RPMI7951 (cell line): ENCODE data around the gene TATDN2. TPM values are rescaled to one million over a fixed set of nuclear protein-coding genes. Genes with fewer than 3 reads are reported as not detected.

Experiments
- DNase-seq: peaks from one replicate; pipeline ENCODE4 v3.0.0-alpha.2; 2012; ENCODE audit warnings: low read depth
- total RNA-seq: library from RNA; depleted of rRNA; stranded (reverse); fragments of >200 nt; shearing (Covaris generic); gene quantifications from 2 replicates; pipeline ENCODE4 v1.2.3, GENCODE V29; 2014; rRNA removed

TATDN2 gene, protein sequence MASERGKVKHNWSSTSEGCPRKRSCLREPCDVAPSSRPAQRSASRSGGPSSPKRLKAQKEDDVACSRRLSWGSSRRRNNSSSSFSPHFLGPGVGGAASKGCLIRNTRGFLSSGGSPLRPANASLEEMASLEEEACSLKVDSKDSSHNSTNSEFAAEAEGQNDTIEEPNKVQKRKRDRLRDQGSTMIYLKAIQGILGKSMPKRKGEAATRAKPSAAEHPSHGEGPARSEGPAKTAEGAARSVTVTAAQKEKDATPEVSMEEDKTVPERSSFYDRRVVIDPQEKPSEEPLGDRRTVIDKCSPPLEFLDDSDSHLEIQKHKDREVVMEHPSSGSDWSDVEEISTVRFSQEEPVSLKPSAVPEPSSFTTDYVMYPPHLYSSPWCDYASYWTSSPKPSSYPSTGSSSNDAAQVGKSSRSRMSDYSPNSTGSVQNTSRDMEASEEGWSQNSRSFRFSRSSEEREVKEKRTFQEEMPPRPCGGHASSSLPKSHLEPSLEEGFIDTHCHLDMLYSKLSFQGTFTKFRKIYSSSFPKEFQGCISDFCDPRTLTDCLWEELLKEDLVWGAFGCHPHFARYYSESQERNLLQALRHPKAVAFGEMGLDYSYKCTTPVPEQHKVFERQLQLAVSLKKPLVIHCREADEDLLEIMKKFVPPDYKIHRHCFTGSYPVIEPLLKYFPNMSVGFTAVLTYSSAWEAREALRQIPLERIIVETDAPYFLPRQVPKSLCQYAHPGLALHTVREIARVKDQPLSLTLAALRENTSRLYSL
- 11.2 and 13.7 TPM in 2 replicates for total RNA-seq

DNA sequence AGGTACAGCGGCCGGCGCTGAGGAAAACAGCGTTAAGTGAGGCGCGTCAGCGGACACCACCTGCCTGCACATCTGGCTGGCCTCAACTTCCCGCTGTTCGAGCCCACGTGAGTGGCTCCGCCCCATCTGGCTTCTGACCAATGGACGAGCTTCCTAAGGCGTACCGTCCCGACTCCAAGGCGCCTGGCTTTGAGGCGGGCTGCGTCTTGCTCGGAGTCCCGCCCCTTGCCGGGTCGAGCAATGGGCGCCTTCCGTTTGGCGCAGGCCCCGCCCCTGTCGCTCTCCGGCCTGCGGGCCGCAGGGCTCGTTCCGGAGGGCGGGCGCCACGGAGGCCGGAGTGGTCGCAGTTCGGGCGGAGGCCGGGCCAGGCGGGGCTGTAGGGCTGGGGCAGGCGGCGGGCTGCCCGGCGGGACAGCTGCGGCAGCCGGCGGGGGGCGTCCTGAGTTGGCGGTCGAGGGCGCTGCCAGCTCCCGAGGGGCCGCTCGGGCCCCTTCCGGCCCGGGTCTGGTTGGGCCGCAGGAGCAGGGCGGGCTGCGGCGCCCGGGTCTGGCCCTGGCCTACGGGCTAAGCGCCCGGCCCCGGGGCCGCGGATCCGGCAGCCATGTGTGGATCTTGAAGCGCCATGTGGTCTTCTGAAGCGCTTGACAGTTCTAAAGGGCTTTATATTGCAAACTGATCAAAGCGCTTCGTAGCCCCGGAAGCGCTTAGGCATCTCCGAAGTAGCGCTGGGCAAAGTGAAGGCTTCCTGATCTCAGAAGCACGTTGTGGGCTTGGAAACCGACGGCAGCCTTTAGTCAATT is at the start of gene TATDN2:
Gene TATDN2 (plus strand): TSS at position 276 of the 800 bp plus-strand sequence. CDS start 742 bp downstream, outside the sequence.
- peak; percentile 97 for DNase-seq

DNA sequence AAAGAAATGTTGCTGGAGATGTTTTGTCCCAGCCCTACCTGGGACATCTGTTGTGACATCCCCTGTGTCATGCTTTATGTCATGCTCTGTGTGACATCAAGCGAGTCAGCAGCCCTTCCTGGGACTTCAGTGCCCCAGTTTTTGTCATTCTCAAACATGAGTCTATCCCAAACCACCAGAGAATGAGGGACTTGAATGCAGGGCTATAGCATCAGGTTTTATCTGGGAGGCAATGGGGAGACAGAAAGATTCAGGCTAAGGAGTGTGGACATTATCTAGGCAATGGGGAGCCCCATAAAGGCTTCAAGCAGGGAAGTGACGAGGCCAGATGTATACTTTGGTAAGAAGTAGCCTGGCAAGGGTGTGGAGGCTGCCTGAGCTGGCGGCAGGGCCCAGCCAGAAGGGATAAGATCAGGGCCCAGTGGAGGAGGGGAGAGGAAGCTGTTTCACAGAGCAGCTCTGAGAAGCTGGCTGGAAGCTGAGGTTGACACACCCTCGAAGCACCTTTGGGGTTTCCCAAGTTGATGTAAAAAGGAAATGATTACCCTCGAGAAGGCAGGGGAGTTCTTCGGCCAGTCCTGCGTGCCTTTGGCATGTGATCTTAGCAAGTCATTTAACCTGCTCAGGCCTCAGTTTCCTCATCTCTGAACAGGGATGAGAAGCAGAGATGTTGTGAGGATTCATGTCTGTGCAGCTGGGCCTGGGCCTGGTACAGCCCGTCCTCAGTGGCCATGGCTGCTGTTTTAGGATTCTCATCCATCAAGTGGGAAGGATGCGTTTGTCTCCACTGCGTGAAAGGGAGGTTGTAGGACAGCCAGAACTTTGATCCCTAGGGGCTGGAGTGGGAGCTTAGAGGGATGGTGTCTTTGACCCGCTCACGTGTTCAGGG is 49.3 kb upstream of the TATDN2 start:
- DNase-seq = peak; percentile 78

DNA sequence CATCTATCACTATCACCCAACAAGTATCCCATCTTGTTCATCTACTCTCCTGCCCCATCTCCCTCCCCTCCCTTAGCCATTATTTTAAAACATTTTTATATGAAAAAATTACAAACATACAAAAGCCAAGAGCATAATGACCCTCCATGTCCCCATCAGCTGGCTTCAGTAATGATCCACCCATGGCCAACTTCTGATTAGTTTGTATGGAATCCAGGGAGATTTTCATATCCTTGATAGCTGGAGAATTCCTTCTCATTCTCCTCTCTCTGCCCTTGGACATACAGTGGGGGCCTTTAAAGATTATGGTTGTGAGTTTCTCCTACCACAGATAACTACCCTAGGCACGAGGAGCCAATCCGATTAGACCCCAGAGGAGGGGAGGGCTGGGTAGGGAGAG is 43.3 kb upstream of the TATDN2 start:
- DNase-seq = no peak

DNA sequence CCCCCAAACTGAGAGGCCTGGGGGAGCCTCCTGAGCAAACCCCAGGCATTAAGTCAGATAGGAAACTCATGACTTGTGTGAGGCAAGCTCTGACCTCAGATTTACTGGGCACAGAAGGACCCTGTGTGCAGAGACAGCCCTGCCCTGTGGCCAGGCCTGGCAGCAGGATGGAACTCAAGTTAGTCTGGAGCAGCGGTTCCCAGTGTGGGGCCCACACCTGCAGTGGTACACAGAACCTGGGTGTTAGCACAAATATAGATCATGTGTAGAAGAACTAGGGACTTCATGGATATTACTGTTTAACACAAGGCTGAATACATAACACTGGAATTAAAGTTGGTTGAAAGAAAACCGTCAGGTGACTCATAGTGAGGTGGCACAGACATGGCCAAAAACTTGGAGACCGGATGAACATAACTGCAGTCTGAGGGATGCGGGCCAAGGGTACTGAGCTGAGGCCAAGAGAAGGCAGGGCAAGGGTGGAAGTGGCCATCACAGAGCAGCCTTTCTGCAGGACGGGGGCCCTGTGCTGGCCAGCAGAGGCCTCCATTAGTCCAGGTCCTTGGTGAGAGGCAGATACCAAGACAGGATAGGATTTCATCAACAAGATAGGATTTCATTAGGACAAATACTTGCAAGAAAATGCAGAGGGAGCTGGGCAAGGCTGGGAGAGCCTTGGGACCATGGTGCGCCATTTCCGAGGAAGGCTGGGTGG is 42.7 kb upstream of the TATDN2 start:
- DNase-seq = peak; percentile 98

DNA sequence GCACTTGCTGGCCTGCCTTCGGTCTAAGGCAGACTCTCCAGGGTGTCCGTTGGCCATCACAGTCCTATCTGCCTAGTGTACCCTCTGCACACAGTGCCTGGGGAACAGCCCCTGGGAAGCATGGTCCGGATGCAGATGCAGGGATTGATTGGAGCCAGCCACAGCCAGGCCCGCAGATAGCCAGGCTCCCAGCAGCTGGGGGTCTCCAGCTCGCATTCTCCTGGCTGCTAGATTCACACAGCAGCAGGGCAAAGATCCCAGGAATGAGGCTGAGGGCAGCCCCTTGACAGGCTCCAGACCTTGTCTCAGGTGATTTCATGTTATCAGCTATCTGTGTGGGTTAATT is 42.1 kb upstream of the TATDN2 start:
- no peak for DNase-seq

DNA sequence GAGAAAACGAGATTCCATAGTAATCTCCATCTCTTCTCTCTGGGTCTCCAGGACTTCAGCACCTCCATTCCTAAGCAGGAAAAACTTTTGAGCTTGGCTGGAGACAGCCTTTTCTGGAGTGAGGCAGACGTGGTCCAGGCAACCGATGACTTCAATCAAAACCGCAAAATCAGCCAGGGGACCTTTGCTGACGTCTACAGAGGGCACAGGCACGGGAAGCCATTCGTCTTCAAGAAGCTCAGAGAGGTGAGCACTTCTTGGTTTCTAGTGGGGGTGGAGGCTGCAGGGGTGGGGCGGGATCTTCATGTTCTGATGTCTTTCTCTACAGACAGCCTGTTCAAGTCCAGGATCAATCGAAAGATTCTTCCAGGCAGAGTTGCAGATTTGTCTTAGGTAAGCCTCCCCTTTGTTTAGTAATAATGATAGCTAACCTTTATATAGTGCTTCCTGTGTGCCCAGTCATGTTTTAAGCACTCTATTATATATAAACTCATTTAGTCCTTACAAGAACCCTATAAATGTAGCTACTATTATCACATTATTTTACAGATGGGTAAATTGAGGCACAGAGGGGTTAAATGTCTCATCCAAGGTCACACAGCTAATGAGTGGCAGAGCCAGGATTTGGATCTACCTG is 35.0 kb upstream of the TATDN2 start:
- no peak for DNase-seq

DNA sequence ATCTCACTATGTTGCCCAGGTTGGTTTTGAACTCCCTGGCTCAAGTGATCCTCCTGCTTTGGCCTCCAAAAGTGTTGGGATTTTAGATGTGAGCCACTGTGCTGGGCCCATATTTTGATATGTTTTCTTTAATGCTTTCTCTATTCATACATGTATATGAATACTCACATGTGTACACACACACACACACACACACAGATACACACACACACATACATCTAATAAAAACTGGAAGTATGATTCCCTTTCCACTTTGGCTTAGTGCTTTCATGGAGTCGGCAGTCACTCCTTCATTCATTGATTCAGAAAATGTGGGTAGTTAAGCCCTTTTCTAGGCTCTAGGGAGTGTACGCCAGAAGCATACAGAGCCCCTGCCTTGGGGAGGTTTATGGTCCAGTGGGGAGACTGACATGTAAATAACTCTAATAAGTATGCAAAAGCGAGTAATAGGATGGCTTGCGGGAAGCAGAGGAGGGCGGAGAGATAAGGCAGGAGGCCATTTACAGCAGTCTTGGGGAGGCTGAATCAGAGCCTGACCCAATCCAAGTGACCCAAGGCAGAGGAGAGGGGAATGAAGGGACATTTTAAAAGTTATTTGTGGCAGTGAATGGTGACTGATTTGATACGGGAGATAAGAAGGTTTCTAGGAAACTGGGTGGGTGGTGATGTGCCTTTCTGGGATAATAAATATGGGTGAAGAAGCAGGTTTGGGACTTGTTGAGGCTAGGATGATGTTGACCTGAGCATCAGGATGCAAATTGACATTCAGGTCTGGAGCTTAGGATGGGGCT is 32.5 kb upstream of the TATDN2 start:
- no peak for DNase-seq

DNA sequence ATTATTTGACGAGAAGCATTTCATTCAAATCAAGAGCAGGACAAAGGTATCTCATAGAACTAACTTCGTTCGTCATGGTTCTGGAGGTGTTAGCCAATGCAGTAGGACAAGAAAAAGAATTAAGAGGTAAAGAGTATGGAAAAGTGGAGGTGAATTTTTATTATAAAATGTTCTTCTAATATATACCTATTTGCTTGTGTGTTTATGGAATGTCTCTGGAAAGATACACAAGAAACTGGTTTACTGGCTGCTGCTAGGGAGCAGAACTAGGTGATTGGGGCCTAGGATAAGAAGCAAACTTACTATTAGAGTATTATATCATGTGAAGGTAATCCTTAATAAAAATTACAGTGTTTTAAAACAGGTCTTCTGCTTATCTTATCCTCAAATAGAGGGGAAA is 30.9 kb upstream of the TATDN2 start:
- no peak for DNase-seq

DNA sequence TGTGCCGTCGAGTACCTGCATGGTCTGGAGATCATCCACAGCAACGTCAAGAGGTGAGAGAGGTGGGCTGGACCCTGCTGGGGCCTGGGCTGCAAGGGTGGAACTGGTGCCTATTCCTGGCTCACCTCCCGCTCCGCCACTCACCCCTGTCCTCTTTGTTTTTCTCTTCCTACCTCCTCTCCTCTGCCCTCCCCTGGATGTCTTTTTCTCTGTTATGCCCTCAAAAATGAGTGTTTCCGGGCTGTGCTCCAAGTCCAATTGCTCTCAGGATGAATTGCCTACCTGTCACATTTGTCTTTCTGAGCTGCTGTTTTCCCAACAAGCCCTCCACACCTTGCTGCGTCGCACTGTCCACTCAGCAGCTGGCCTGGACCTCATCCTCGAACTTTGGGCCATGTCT is 28.5 kb upstream of the TATDN2 start:
- DNase-seq = no peak

DNA sequence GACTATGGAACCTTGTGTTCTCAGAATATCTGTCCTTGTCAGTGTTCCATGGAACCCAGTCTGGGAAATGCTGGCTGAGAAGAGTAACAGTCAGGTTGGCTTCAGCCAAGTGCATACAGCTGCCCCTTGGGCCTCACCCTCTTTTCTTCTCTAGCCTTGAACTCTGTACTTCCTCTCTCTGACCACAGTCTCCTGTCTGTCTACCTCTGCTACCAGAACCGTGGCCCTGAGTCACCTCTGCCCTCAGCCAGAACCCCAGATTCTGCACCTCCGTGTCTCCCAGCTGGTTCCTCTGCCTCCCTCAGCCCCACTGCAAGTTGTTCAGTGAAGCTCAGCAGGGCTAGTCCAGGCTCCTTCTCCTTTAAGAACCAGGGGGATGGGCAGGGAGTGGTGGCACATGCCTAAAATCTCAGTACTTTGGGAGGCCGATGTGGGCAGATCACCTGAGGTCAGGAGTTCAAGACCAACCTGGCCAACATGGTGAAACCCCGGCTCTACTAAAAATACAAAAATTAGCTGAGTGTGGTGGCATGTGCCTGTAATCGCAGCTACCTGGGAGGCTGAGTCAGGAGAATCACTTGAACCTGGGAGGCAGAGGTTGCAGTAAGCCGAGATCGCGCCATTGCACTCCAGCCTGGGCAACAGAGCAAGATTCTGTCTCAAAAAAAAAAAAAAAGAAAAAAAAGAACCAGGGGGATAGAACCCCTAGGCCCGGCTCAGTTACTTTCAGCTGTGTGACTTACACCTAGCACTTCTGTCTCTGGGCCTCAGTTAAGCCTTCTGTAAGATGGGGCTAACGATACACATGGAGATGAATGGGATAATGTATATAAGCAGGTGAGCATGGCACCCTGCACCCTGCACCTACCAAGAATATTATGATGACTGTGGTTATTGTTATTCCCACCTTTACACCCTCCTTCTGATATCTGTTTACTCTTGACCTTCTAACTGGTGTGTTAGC is 24.3 kb upstream of the TATDN2 start:
- DNase-seq = peak; percentile 57

DNA sequence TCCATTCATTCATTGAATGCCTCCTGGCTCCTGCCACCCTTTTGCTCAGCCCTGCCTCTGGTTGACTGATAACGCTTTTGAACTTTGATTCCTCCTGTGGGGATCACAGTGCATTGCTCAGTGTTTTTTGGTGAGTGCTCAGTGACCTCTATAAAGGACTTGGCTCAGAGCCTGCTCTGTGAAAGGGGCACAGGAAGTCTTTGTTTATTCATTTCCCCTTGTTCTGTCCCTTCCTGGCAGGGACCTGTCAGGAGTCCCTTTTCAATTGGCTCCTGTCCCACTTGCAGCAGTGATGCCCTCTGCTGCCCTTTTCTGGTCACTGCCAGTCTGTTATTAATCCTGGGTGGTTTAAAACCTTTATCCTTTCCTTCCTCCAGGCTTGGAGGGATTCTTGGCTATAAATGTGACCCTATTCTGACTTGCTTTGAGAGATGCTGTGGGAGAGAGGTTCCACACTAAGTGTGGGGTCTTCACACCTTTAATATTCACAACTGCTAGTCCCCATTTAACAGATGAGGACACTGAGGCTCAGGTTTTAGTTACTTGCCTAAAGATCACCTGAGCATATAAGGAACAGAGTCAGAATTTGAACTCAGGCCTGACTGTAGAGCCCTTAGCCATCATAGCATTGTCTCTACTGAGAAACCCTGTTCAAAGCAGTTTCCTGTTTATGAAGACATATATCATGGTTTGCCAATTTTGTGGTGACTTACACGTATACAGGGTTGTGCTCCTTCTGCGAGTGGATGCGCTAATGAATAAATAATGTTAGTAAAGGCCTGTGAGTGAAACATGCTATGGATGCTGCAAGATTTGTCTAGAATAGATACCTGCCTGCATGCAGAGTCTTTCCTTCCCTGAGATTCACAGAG is 23.2 kb upstream of the TATDN2 start:
- DNase-seq = peak; percentile 92

DNA sequence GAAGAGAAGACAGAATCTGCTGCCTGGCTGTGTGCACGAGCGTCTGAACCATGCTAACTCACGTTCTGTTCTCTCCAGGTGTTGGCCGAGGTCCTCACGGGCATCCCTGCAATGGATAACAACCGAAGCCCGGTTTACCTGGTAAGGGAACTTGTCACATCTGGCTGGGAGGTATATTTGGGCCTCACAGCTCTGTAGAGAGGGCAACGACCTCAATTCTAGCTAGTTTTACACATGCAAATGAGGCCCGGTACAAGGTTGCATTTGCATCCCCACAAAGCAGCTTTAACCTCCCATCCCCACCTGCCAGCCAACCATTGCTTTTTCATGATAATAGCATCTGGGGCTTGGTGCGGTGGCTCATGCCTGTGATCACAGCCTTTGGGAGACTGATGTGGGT is 22.0 kb upstream of the TATDN2 start:
- DNase-seq = no peak

DNA sequence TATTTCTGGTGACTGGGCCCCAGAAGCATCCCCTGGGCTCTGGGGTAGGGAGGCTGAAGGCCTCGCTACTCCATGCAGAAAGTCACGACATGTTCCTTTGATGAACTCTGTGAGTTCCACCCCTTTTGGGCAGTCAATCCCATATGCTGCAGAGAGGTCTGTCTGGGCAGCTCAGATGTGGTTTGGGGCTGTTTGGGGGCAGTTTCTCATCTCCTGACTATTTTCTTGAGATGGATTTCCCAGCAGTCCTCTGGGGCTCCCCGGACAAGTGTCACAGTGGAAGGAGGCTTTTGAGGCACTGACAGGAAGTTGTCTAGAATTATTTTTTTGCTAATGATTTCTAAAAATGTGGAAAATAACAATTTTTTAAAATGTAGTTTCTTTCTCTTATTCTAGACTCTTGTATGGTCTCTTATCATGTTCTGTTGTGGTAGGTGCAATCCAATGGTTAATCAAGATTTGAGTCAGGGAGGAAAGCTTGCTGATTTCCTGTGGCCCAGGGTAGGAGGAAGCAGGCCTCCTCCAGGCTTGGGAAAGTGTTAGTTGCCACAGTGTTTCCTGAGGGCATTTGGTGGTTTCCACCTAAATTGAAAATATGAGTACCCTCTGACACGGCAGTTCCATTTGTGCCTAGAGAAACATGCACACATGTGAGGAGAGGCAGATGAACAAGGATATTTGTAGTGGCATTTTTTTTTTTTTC is 19.9 kb upstream of the TATDN2 start:
- DNase-seq = peak; percentile 97

DNA sequence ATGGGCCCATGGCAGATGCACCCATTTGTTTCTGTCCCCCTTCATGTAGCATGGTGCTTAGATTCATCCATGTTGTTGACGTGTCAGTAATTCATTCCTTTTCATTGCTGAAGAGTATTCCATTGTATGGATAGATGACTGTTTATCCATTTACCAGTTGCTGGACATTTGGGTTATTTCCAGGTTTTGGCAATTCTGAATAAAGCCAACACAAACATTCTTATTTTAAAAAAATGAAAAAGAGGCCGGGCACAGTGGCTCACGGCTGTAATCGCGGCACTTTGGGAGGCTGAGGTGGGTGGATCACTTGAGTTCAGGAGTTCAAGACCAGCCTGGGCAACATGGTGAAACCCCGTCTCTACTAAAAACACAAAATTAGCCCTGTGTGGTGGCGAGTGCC is 18.7 kb upstream of the TATDN2 start:
- DNase-seq = no peak

DNA sequence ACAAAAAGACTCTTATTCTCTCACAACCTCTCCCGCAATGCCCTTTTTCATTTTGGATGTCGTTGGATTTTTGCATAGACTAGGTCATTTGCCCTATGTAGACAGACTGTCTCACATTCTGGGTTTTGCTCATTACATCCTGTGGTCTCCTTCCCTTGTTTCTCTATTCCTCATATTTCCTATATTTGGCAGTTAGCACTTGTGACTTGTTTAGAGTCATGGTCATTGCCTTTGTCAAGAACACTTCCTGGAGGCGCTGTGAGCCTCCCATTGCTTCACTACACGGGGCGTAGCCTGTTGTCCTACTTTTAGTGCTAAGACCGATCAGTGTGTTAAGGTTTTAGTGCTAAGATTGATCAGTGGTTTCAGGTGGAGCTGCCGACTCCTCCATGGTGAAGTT is 16.1 kb upstream of the TATDN2 start:
- no peak for DNase-seq

DNA sequence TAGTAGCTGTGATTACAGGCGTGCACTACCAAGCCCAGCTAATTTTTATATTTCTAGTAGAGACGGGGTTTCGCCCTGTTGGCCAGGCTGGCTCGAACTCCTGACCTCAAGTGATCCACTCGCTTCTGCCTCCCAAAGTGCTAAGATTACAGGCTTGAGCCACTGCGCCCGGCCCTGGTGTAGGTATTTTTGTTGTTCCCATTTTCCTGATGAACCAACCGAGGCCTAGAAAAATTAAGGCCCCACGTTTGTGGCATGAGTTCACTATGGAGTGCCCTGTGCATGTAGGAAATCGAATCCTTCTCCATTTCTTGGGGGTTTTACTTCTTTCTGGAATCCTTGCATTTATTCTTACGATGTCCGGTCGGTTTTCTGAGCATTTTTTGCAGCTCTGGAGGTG is 14.3 kb upstream of the TATDN2 start:
- no peak for DNase-seq
